Mucosa of descending colon (tissue), 3 donors: Measurements from ENCODE around the gene CST7. TPM values are rescaled to one million over a fixed set of nuclear protein-coding genes. Genes with fewer than 3 reads are reported as not detected.

Experiments used
- ATAC-seq: fragments of 200-7000 bp; cut with Tn5 transposase; one replicate; pipeline ENCODE4 v1.9.1; 2020; ENCODE audit warnings: mild to moderate bottlenecking, moderate library complexity
- DNase-seq, 3 donors: peaks; one replicate each; pipeline ENCODE4 v3.0.0-alpha.2; 2020
- H3K36me3 ChIP-seq: fragments of 200-600 bp; one replicate; pipeline ENCODE4 v1.8.0; 2021; ENCODE audit warnings: low read depth, mild to moderate bottlenecking
- H3K4me1 ChIP-seq: fragments of 200-600 bp; one replicate; pipeline ENCODE4 v1.8.0; 2021; ENCODE audit warnings: low read depth, mild to moderate bottlenecking
- H3K4me3 ChIP-seq: fragments of 200-600 bp; one replicate; pipeline ENCODE4 v1.8.0; 2021; ENCODE audit warnings: mild to moderate bottlenecking
- H3K9me3 ChIP-seq: fragments of 200-600 bp; one replicate; pipeline ENCODE4 v1.8.0; 2021; ENCODE audit warnings: mild to moderate bottlenecking
- intact Hi-C, 2 donors: fragments of 100-400 bp; cut with DNase I in 1 of 2; cut with micrococcal nuclease in 1 of 2; formaldehyde crosslinking; loops; one replicate each; pipeline versions ENCODE4 v1.11.0 to v1.11.1; 2022; cut with DNase I, micrococcal nuclease
- total RNA-seq, 3 donors: library from RNA; stranded (reverse); fragmentation: NEBNext Ultra II Directional in 2 of 3; extraction: Animal tissue kit (Norgen Biotek cat#: 25700) in 2 of 3; gene quantifications; one replicate each; pipeline versions ENCODE4 v1.2.1 to v1.2.4, GENCODE V29; 2021 to 2023
- TF ChIP-seq, protein P1 (sequence below): fragments of 200-600 bp; IDR thresholded peaks from one replicate; pipeline ENCODE4 v1.8.0; 2022; ENCODE audit warnings: antibody characterized with exemption, mild to moderate bottlenecking
- donor health status: DM: no; HTN: no; CAD: no; lungs with moderate emphysema.
- donor health status: DM: no; HTN: no; CAD: no.
- donor health status: DM: no; HTN: yes; CAD: no.

CST7 gene
- total RNA-seq, 3 donors from 2014 or later, result 1.4 to 2.3 (median 1.7) TPM

DNA sequence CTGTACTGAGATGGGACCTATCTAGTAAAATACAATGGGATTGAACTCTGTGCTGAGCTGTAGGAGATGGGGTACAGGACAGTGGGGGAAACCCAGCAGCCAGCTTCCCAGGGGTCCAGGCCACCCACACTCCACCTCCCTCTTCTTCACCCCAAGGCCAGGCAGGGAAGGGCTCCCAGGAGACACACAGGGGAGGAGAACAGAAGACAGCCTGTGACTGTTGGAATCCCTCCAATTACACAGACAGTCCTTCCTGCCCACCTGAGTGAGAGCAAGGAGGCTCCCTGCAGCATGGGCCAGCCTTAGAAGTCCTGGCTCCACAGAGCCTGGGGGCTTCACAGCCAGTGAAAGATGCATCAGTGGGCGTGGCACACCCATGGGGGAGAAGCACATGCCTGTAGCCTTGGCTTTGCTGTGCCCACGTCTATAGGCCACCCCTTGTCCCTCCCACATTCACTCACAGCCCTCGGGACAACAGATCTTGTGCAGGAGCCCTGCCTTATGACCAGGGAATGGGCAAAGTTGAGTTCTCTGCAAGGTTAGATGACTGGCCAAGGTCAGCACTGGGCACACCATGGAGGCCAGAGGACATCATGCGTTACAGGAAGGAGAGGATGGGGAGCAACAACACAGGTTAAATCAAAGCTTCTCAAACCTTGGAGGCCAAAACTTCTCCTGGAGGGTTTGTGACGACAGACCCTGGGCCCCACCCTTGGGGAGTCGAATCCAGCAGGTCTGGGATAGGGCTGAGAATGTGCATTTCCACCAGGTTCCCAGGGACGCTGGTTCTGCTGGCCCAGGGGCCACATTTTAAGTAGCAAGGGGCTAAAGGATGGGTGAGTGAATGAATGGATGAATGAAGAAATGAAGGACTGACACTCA, 12.3 kb upstream of the CST7 start:
- H3K36me3 ChIP-seq, result no peaks in the 10 kb centered on the region
- no peak for ATAC-seq
- no peak overlapping the region for H3K4me3 ChIP-seq
- no peaks in the 10 kb centered on the region for H3K4me1 ChIP-seq
- intact Hi-C loops, result no loop called here
- TF ChIP-seq, protein P1, sequence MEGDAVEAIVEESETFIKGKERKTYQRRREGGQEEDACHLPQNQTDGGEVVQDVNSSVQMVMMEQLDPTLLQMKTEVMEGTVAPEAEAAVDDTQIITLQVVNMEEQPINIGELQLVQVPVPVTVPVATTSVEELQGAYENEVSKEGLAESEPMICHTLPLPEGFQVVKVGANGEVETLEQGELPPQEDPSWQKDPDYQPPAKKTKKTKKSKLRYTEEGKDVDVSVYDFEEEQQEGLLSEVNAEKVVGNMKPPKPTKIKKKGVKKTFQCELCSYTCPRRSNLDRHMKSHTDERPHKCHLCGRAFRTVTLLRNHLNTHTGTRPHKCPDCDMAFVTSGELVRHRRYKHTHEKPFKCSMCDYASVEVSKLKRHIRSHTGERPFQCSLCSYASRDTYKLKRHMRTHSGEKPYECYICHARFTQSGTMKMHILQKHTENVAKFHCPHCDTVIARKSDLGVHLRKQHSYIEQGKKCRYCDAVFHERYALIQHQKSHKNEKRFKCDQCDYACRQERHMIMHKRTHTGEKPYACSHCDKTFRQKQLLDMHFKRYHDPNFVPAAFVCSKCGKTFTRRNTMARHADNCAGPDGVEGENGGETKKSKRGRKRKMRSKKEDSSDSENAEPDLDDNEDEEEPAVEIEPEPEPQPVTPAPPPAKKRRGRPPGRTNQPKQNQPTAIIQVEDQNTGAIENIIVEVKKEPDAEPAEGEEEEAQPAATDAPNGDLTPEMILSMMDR, result no peak
- DNase-seq, result no peak
- no peaks in the 10 kb centered on the region for H3K9me3 ChIP-seq

DNA sequence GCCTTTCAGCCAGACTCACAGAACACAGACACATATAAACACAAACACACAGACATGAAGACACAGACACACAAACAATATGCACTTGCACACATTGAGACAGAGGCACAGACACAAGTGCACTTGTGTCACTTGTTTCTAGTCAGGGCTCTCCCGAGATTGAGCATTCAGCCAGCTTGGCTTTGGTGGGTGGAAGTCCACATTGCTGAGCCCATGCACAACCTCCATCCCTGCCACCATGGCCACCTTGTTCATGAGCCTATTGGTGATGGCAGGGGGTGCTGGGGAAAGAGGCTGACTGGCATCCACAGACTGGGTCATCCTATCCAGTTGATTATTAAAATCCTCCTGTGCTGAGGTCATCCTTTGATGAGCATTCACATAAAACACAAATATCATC, 11.5 kb upstream of the CST7 start:
- DNase-seq (no peak), ATAC-seq (no peak)
- intact Hi-C loops, result no loop called here
- TF ChIP-seq, protein P1, result no peak
- no peaks in the 10 kb centered on the region for H3K36me3 ChIP-seq
- H3K4me3 ChIP-seq, result no peak overlapping the region
- no peaks in the 10 kb centered on the region for H3K4me1 ChIP-seq
- no peaks in the 10 kb centered on the region for H3K9me3 ChIP-seq

DNA sequence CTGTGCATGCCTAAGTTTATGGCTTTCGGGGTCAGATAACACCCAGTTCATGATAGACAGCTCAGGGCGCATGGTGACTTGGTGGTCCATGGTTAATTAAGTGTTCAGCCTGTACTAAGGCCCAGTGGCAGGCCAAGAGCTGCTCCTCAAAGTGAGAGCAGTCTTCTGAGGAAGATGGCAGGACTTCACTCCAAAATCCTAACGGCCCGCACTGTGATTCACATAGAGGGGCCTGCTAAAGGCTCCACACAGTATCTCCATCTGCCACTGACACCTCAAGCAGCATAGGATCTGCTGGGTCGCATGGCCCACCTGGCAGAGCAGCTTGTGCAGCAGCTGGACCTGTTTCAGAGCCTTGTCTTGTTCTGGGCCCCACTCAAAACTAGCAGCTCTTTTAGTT, 10.6 kb upstream of the CST7 start:
- no peaks in the 10 kb centered on the region for H3K9me3 ChIP-seq
- TF ChIP-seq, protein P1, result no peak
- DNase-seq, result no peak
- ATAC-seq, result no peak
- no peak overlapping the region for H3K4me3 ChIP-seq
- no peaks in the 10 kb centered on the region for H3K4me1 ChIP-seq
- intact Hi-C loops, result no loop called here
- H3K36me3 ChIP-seq, result no peaks in the 10 kb centered on the region

DNA sequence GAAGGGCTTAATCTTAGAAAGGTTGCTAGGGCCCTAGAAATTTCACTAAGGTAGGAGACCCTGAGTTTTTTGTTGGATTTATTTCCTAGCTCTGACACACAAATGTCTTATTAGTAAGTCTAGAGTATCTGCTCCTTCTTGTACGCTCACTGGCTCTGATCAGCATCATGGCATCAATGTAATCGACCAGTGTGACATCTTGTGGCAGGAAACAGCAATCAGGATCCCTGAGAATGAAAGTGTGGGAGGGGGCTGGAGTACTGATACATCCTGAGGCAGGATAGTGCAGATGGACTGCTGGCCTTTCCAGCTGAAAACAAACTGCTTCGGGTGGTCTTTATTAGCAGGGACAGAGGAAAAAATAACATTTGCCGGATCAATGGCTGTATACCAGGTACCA, 10.0 kb upstream of the CST7 start:
- ATAC-seq, result no peak
- intact Hi-C loops, result no loop called here
- no peaks in the 10 kb centered on the region for H3K4me1 ChIP-seq
- DNase-seq, result no peak
- no peaks in the 10 kb centered on the region for H3K36me3 ChIP-seq
- no peaks in the 10 kb centered on the region for H3K9me3 ChIP-seq
- TF ChIP-seq, protein P1, result no peak
- no peak overlapping the region for H3K4me3 ChIP-seq

DNA sequence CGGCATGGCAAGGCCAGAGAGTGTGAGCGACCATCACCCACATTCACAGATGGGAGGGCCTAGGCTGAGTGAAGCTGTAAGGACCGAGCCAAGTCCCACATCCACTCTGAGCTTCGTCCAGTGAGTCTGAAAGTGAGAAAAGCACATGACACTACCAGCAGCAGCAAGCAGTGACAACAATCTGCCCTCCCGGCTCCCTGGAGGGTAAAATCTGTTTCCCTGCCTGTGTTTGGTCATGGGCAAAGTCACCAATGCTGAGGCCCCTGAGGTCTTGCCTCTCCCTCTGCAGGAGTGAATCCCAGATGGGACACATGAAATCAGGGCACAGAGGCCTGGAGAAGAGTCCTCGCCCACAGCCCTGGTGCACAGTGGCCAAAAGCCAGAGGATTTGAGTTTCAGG, 6.4 kb upstream of the CST7 start:
- H3K4me3 ChIP-seq, result no peak overlapping the region
- peaks cover 5% of the 10 kb centered on the region for H3K9me3 ChIP-seq
- no peaks in the 10 kb centered on the region for H3K36me3 ChIP-seq
- DNase-seq (no peak), ATAC-seq (no peak)
- intact Hi-C loops, result no loop called here
- H3K4me1 ChIP-seq, result no peaks in the 10 kb centered on the region
- TF ChIP-seq, protein P1, result no peak
